ENCODE measurements around the gene SMIM43.

The SMIM43 gene

DNA sequence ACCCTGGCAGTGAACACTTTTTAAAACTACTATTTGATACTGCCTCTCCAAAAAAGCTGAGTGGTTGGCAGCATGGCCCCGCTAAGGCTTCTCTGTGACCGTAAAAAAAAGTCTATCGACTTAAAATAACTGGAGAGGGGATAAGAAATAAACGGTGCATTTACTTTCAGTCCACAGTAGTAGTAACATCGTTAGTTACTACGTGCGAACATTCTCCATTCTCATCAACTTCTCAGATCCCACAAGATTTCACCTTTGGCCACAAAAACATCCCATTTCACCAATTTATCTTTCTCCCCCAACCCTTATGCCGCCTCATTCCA is 35.6 kb upstream of the SMIM43 start:
- DNase-seq (ENCODE audit: low read depth): no peak
- peak overlapping the region; percentile 97 for H3K4me3 ChIP-seq (ENCODE audit: low read length)
- TF ChIP-seq, protein P1, sequence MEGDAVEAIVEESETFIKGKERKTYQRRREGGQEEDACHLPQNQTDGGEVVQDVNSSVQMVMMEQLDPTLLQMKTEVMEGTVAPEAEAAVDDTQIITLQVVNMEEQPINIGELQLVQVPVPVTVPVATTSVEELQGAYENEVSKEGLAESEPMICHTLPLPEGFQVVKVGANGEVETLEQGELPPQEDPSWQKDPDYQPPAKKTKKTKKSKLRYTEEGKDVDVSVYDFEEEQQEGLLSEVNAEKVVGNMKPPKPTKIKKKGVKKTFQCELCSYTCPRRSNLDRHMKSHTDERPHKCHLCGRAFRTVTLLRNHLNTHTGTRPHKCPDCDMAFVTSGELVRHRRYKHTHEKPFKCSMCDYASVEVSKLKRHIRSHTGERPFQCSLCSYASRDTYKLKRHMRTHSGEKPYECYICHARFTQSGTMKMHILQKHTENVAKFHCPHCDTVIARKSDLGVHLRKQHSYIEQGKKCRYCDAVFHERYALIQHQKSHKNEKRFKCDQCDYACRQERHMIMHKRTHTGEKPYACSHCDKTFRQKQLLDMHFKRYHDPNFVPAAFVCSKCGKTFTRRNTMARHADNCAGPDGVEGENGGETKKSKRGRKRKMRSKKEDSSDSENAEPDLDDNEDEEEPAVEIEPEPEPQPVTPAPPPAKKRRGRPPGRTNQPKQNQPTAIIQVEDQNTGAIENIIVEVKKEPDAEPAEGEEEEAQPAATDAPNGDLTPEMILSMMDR (conservative IDR thresholded peaks at IDR 0.05; ENCODE audit: low read depth, low read length): no peak

DNA sequence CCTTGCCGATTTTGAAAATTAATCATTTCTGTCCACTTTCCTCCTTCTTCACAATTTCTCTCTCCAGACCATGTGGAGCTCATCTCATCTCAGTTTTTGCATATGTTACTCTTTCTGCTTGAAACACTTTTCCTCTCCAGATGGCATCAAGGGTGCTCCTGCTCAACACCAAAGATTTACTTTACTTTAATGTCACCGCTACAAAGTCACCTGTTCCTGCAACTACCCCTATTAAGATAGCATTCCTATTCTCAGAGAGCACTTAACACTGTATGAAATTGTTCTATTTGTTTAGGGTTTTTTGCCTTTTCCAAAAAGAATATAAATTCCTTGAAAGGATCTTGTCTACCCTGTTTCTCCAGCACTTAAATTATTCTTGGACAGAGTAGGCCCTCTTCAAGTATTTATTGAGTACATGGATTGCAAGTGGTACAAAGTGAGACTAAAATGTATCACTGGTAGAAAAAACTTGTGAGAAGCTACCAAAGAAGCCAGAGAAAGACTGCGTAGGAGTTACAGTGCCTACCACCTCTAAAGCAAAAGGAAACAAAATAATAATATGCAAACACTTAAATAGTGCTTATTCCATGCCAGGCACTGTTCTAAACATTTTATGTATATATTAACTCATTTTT is 35.0 kb upstream of the SMIM43 start:
- DNase-seq (ENCODE audit: low read depth): no peak
- TF ChIP-seq, protein P1 (conservative IDR thresholded peaks at IDR 0.05; ENCODE audit: low read depth, low read length): no peak
- H3K4me3 ChIP-seq (ENCODE audit: low read length): no peak overlapping the region

DNA sequence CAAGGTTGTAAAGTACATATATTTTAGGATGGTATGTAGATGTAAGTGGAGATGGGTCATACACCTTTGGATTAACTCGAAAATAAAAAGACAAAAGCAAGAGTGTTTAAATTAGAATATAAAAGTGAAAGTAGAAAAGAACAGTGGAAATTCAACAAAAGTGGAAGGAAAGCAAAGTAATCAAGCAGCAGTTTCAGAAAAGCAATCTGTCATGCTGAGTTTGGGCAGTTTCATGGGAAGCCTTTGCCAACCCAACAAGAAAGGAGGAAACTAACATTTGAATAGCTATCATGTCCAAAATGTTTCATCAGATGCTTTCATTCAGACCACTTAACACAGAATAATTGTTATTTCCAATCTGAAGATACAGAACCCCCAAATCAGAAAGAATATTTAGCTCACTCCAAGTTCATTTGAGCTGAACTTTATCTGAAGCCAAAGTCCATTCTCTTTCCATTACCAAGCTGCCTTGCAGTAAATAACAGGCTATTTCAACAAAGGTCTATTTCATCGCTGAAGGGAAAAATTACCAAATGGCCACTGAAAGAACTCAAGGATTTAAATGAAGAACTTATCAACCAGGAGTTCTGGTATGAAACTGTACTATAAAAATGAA is 34.4 kb upstream of the SMIM43 start:
- TF ChIP-seq, protein P1 (conservative IDR thresholded peaks at IDR 0.05; ENCODE audit: low read depth, low read length): no peak
- H3K4me3 ChIP-seq (ENCODE audit: low read length): no peak overlapping the region
- DNase-seq (ENCODE audit: low read depth): no peak

DNA sequence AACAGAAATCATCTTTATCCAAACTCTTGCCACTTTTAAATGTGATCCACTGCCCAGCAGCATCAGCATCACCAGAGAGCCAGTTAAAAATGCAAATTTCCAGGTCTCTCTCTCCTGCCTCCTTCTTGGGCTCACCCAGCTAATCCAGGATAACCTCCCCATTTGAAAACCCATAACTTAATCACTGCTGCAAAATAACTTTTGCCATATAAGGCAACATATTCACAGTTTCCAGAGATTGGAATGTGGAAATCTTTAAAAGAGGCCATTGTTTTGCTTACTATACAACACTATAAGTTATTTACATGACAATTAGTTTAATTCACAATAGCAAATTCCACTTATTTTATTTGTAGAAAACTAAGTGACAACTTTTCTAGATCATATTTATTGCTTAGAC is 31.3 kb upstream of the SMIM43 start:
- no peak overlapping the region for H3K4me3 ChIP-seq (ENCODE audit: low read length)
- peak; percentile 75 for DNase-seq (ENCODE audit: low read depth)
- TF ChIP-seq, protein P1 (conservative IDR thresholded peaks at IDR 0.05; ENCODE audit: low read depth, low read length): no peak

DNA sequence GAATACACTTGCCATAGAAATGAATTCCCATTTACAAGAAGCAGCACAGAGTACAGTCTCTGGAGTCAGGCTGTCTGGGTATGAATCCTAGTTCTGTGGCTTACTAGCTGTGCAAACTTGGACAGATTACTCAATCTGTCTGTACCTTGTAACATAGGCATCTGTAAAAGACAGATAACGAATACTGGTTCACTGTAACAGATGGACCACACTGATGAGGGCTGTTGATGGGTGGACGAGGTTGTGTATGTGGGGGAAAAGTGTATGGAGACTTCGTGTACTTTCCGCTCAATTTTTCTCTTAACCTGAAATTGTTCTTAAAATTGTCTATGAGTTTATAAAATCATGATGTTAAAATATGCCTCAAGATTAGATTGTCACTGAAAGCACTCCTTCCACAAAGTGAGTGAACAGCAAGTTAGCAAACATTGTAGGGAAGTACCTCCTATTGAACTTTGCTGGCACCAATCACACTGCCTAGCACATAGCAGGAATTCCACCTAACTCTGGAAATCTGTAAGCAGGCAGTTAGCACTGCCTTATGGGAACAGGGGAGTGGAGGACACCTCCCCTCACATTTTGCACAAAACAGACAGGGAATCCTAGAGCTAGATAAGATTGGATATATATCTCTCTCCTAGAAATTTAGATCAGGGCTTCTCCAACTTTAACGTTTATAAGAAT is 29.7 kb upstream of the SMIM43 start:
- TF ChIP-seq, protein P1 (conservative IDR thresholded peaks at IDR 0.05; ENCODE audit: low read depth, low read length): no peak
- H3K4me3 ChIP-seq (ENCODE audit: low read length): no peak overlapping the region
- no peak for DNase-seq (ENCODE audit: low read depth)

DNA sequence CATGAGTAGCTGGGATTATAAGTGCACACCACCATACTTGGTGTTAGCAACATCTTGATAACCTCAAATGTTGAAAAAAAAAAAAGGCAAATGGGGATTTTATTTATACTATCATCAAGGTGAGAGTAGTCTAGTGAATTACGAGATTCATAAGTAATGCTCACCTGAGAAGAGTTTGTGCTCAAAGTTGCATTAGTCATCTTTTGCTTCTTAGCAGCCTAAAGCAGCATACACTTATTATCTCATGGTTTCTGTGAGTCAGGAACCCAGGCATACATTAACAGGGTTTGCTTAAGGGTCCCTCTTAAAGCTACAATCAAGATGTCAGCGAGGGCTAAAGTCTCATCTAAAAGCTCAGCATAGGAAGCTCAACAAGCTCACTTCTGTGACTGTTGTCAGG is 28.0 kb upstream of the SMIM43 start:
- no peak for DNase-seq (ENCODE audit: low read depth)
- no peak overlapping the region for H3K4me3 ChIP-seq (ENCODE audit: low read length)
- TF ChIP-seq, protein P1 (conservative IDR thresholded peaks at IDR 0.05; ENCODE audit: low read depth, low read length): no peak

DNA sequence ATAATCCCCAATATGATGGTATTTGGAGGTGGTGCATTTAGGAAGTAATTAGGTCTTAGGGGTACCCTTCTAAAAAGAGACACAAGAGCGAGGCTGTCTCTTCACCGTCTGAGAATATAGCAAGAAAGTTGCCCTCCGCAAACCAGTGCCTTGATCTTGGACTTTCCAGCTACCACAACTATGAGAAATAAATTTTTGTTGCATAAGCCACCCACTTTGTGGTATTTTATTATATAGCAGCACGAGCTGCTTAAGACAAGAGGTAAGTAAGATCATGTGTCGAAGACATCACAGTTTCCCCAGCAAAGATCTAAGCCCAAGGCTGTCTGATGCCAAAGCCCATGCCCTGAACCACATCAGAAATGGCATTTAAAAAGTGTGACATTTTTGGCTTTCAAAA is 26.5 kb upstream of the SMIM43 start:
- no peak overlapping the region for H3K4me3 ChIP-seq (ENCODE audit: low read length)
- TF ChIP-seq, protein P1 (conservative IDR thresholded peaks at IDR 0.05; ENCODE audit: low read depth, low read length): no peak
- DNase-seq (ENCODE audit: low read depth): no peak

Data from retinal pigment epithelial cell (primary cell).